Tibial artery (tissue), 4 donors: ENCODE measurements around the gene FNIP1.

Experiments
- DNase-seq, 2 donors: peaks; one replicate each; pipeline ENCODE4 v3.0.0-alpha.2; 2019
- H3K27ac ChIP-seq, 2 donors: fragments of 200-600 bp; sonication (generic) in 1 of 2; 1 replicate in 1 of 2; 2 replicates in 1 of 2; pipeline ENCODE4 v1.5.1; 2018 to 2019; ENCODE audit warnings: mild to moderate bottlenecking in 1 of 2
- H3K27me3 ChIP-seq, 2 donors: fragments of 200-600 bp; sonication (generic) in 1 of 2; one replicate each; pipeline versions ENCODE4 v1.5.1 to v1.6.0; 2016 to 2019
- H3K36me3 ChIP-seq, 3 donors: fragments of 200-600 bp; sonication (generic) in 2 of 3; one replicate each; pipeline ENCODE4 v1.5.1; 2016 to 2019; ENCODE audit warnings: mild to moderate bottlenecking in 2 of 3
- H3K4me1 ChIP-seq, 4 donors: fragments of 200-600 bp; sonication (generic) in 2 of 4; 1 replicate in 3 of 4; 2 replicates in 1 of 4; pipeline ENCODE4 v1.5.1; 2016 to 2019
- H3K4me3 ChIP-seq, 2 donors: fragments of 200-600 bp; sonication (generic) in 1 of 2; 1 replicate in 1 of 2; 2 replicates in 1 of 2; pipeline ENCODE4 v1.5.1; 2018 to 2019; ENCODE audit warnings: mild to moderate bottlenecking in 2 of 2
- H3K9me3 ChIP-seq, 3 donors: fragments of 200-600 bp; sonication (generic) in 1 of 3; one replicate each; pipeline ENCODE4 v1.5.1; 2016 to 2019
- CTCF ChIP-seq, 2 experiments: fragments of 200-600 bp in 1 of 2; fragments of 450-650 bp in 1 of 2; IDR thresholded peaks; one replicate each; pipeline ENCODE4 v1.5.1; 2017 to 2019; ENCODE audit warnings: antibody characterized with exemption in 2 of 2, mild to moderate bottlenecking in 1 of 2, moderate library complexity in 1 of 2
- intact Hi-C: fragments of 100-400 bp; cut with DNase I; formaldehyde crosslinking; loops from one replicate; pipeline ENCODE4 v1.15.0; 2023; ENCODE audit warnings: low total_unique reads

FNIP1 gene

GRCh38 chr5:131810510-131811249, 13.9 kb upstream of the FNIP1 start:
- Histone ChIP-seq H3K27me3 (no peaks in the 10 kb centered on the region), H3K36me3 (no peaks in the 10 kb centered on the region), H3K4me1 (peaks cover 0 to 36% (median 15%) of the 10 kb centered on the region in 4 donors), H3K9me3 (no peaks in the 10 kb centered on the region), H3K4me3 (peak overlapping the region in 1 of 2 donors; percentile 1), H3K27ac (peak overlapping the region; percentile 41 to 50)
- intact Hi-C loops, result no loop called here
- DNase-seq, result no peak
- TF ChIP-seq CTCF (IDR thresholded peaks at IDR 0.05), result peak in 1 of 2 experiments; percentile 5

GRCh38 chr5:131795879-131796792, 681 bp downstream of the FNIP1 start:
- no peak for TF ChIP-seq CTCF (IDR thresholded peaks at IDR 0.05)
- intact Hi-C loops, result loop anchor here (2.0 kb wide), 1 partner anchor 161 kb away; the partner anchor contains the start of gene RAPGEF6
- H3K4me1 ChIP-seq, result peaks cover 0 to 47% (median 22%) of the 10 kb centered on the region in 4 donors
- H3K9me3 ChIP-seq, result no peaks in the 10 kb centered on the region
- DNase-seq, result peak; percentile 78 to 92
- H3K36me3 ChIP-seq, result no peaks in the 10 kb centered on the region
- H3K27ac ChIP-seq, result peak overlapping the region; percentile 95 to 100
- no peaks in the 10 kb centered on the region for H3K27me3 ChIP-seq
- peak overlapping the region; percentile 75 to 86 for H3K4me3 ChIP-seq

GRCh38 chr5:131795228-131795627, 1.6 kb downstream of the FNIP1 start:
- intact Hi-C loops, result no loop called here
- Histone ChIP-seq H3K4me3 (peak overlapping the region; percentile 75 to 86), H3K27ac (peak overlapping the region in 1 of 2 donors; percentile 95)

GRCh38 chr5:131794586-131794985, 2.2 kb downstream of the FNIP1 start:
- H3K27ac ChIP-seq, result no peak overlapping the region
- peak overlapping the region in 1 of 2 donors; percentile 7 for H3K4me3 ChIP-seq
- H3K27me3 ChIP-seq, result no peaks in the 10 kb centered on the region
- H3K4me1 ChIP-seq, result peaks cover 0 to 56% (median 31%) of the 10 kb centered on the region in 4 donors
- H3K36me3 ChIP-seq, result no peaks in the 10 kb centered on the region
- no peaks in the 10 kb centered on the region for H3K9me3 ChIP-seq
- no peak for TF ChIP-seq CTCF (IDR thresholded peaks at IDR 0.05)
- intact Hi-C loops, result no loop called here
- no peak for DNase-seq

More at GRCh38 chr5:131795228-131795627, 1.6 kb downstream of the FNIP1 start:
- H3K9me3 ChIP-seq, result no peaks in the 10 kb centered on the region
- H3K27me3 ChIP-seq, result no peaks in the 10 kb centered on the region
- TF ChIP-seq CTCF (IDR thresholded peaks at IDR 0.05), result no peak
- H3K4me1 ChIP-seq, result peaks cover 0 to 54% (median 27%) of the 10 kb centered on the region in 4 donors
- DNase-seq, result no peak
- H3K36me3 ChIP-seq, result no peaks in the 10 kb centered on the region

DNA sequence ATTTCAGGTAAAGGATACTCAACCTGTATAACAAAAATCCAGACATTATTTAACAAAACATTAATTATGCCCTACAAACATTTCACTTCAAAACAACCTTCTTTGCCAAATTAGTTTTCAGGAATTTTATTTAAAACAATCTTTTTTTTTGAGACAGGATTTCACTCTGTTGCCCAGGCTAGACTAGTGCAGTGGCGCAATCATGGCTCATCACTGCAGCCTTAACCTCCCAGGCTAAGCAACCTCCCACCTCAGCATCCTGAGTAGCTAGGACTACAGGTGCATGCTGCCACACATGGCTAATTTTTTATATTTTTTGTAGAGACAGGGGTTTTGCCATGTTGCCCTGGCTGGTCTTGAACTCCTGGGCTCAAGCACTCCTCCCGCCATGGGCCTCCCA, 3.9 kb downstream of the FNIP1 start:
- intact Hi-C loops, result no loop called here
- no peak for TF ChIP-seq CTCF (IDR thresholded peaks at IDR 0.05)
- no peak overlapping the region for H3K27ac ChIP-seq
- no peak for DNase-seq
- no peaks in the 10 kb centered on the region for H3K36me3 ChIP-seq
- H3K4me1 ChIP-seq, result peaks cover 0 to 60% (median 33%) of the 10 kb centered on the region in 4 donors
- no peak overlapping the region for H3K4me3 ChIP-seq
- no peaks in the 10 kb centered on the region for H3K9me3 ChIP-seq
- H3K27me3 ChIP-seq, result no peaks in the 10 kb centered on the region
